ENCODE results near the gene PSMD13.
"Not testable (repeated sequence)": the region's sequence is repeated elsewhere in the genome, so short reads cannot be mapped to it uniquely, and the experiment has no call there.

Gene PSMD13

GRCh38 chr11:236774-237767 is at the start of gene PSMD13:
PSMD13 (plus strand) TSS chr11:236976; CDS start chr11:237050, 74 bp downstream.
- peak; percentile 85 to 87 for ATAC-seq

GRCh38 chr11:189200-189783 is 47.5 kb upstream of the PSMD13 start:
- ATAC-seq = not testable (repeated sequence)

GRCh38 chr11:189843-190311 is 46.9 kb upstream of the PSMD13 start:
- ATAC-seq = peak; percentile 74 to 79

- ATAC-seq = not testable (repeated sequence)
Observed at GRCh38 chr11:190546-190945, 46.2 kb upstream of the PSMD13 start.

GRCh38 chr11:191490-192478 is 45.0 kb upstream of the PSMD13 start:
- ATAC-seq = peak; percentile 71 to 73

GRCh38 chr11:192674-193128 is 44.1 kb upstream of the PSMD13 start, which contains the start of gene SCGB1C1:
SCGB1C1 (plus strand) TSS chr11:193078; CDS start chr11:193100, 22 bp downstream.
- not testable (repeated sequence) for ATAC-seq

GRCh38 chr11:193481-193880 is 43.3 kb upstream of the PSMD13 start:
- not testable (repeated sequence) for ATAC-seq

GRCh38 chr11:196786-197731 is 39.7 kb upstream of the PSMD13 start:
- ATAC-seq = no peak

GRCh38 chr11:197741-198235 is 39.0 kb upstream of the PSMD13 start:
- ATAC-seq = no peak

- ATAC-seq = no peak
Observed at GRCh38 chr11:198236-198806, 38.5 kb upstream of the PSMD13 start.

- no peak for ATAC-seq
Observed at GRCh38 chr11:199004-199581, 37.7 kb upstream of the PSMD13 start.

- no peak for ATAC-seq
Observed at GRCh38 chr11:199782-200181, 37.0 kb upstream of the PSMD13 start.

- no peak for ATAC-seq
Observed at GRCh38 chr11:200224-201003, 36.4 kb upstream of the PSMD13 start.

- peak in 1 of 2 donors; percentile 34 for ATAC-seq
Observed at GRCh38 chr11:201966-202365, 34.8 kb upstream of the PSMD13 start.

- ATAC-seq = no peak
Observed at GRCh38 chr11:202490-202889, 34.3 kb upstream of the PSMD13 start.

- no peak for ATAC-seq
Observed at GRCh38 chr11:203056-203944, 33.5 kb upstream of the PSMD13 start.

GRCh38 chr11:203945-204586 is 32.7 kb upstream of the PSMD13 start:
- no peak for ATAC-seq

Data from activated CD4-positive, CD25-positive, alpha-beta regulatory T cell treated with anti-CD3 and anti-CD28 coated beads, Interleukin-2, amount 50 U/mL, for 24 hours (primary cell).